ENCODE measurements around the gene NOS1.

The NOS1 gene

GRCh38 chr12:117331691-117332090 lies 29.7 kb downstream of the NOS1 start:
- DNase-seq (ENCODE audit: low spot score): no peak
- no peak for FAIRE-seq

GRCh38 chr12:117330441-117331113 lies 30.8 kb downstream of the NOS1 start:
- no peak for FAIRE-seq
- no peak for DNase-seq (ENCODE audit: low spot score)

GRCh38 chr12:117329756-117330155 lies 31.7 kb downstream of the NOS1 start:
- FAIRE-seq: no peak
- no peak for DNase-seq (ENCODE audit: low spot score)

- FAIRE-seq: no peak
- DNase-seq (ENCODE audit: low spot score): no peak
Observed at GRCh38 chr12:117328556-117329100, 32.8 kb downstream of the NOS1 start.

GRCh38 chr12:117322428-117322827 lies 39.0 kb downstream of the NOS1 start:
- DNase-seq (ENCODE audit: low spot score) (no peak), FAIRE-seq (no peak)

- FAIRE-seq (no peak), DNase-seq (ENCODE audit: low spot score) (no peak)
Observed at GRCh38 chr12:117321572-117321971, 39.9 kb downstream of the NOS1 start.

- DNase-seq (ENCODE audit: low spot score) (no peak), FAIRE-seq (no peak)
Observed at GRCh38 chr12:117318591-117318990, 42.8 kb downstream of the NOS1 start.

- FAIRE-seq: no peak
- DNase-seq (ENCODE audit: low spot score): no peak
Observed at GRCh38 chr12:117316336-117316735, 45.1 kb downstream of the NOS1 start.

GRCh38 chr12:117313926-117314325 lies 47.5 kb downstream of the NOS1 start:
- FAIRE-seq: no peak
- no peak for DNase-seq (ENCODE audit: low spot score)

GRCh38 chr12:117312770-117313169 lies 48.7 kb downstream of the NOS1 start:
- DNase-seq (ENCODE audit: low spot score) (no peak), FAIRE-seq (no peak)

GRCh38 chr12:117309276-117309925 lies 52.0 kb downstream of the NOS1 start:
- no peak for DNase-seq (ENCODE audit: low spot score)
- no peak for FAIRE-seq

GRCh38 chr12:117300174-117300573 lies 61.3 kb downstream of the NOS1 start:
- FAIRE-seq (no peak), DNase-seq (ENCODE audit: low spot score) (no peak)

- FAIRE-seq: no peak
Observed at GRCh38 chr12:117298648-117299225, 62.7 kb downstream of the NOS1 start.

GRCh38 chr12:117298191-117298590 lies 63.2 kb downstream of the NOS1 start:
- no peak for DNase-seq (ENCODE audit: low spot score)

More at GRCh38 chr12:117298648-117299225, 62.7 kb downstream of the NOS1 start:
- no peak for DNase-seq (ENCODE audit: low spot score)

GRCh38 chr12:117294189-117294603 lies 67.2 kb downstream of the NOS1 start:
- DNase-seq (ENCODE audit: low spot score): no peak
- no peak for FAIRE-seq

More at GRCh38 chr12:117298191-117298590, 63.2 kb downstream of the NOS1 start:
- FAIRE-seq: no peak

- no peak for FAIRE-seq
- DNase-seq (ENCODE audit: low spot score): no peak
Observed at GRCh38 chr12:117293510-117293909, 67.9 kb downstream of the NOS1 start.

GRCh38 chr12:117292688-117293087 lies 68.7 kb downstream of the NOS1 start:
- FAIRE-seq: no peak
- no peak for DNase-seq (ENCODE audit: low spot score)

- FAIRE-seq (no peak), DNase-seq (ENCODE audit: low spot score) (no peak)
Observed at GRCh38 chr12:117284140-117284539, 77.3 kb downstream of the NOS1 start.

GRCh38 chr12:117282490-117282889 lies 78.9 kb downstream of the NOS1 start:
- DNase-seq (ENCODE audit: low spot score) (no peak), FAIRE-seq (no peak)

GRCh38 chr12:117280019-117280680 lies 81.3 kb downstream of the NOS1 start:
- no peak for DNase-seq (ENCODE audit: low spot score)
- FAIRE-seq: no peak

GRCh38 chr12:117279606-117280005 lies 81.8 kb downstream of the NOS1 start:
- no peak for FAIRE-seq
- no peak for DNase-seq (ENCODE audit: low spot score)

GRCh38 chr12:117277875-117278274 lies 83.6 kb downstream of the NOS1 start:
- FAIRE-seq (no peak), DNase-seq (ENCODE audit: low spot score) (no peak)

All from RCC 7860 (cell line).